GM12878 (cell line): ENCODE measurements around the gene JAML. TPM values are rescaled to one million over a fixed set of nuclear protein-coding genes. Genes with fewer than 3 reads are reported as not detected.
A peak's percentile ranks its signal among the peaks of the same experiment; 100 is the strongest.

ENCODE experiments used
- ATF7 ChIP-seq: fragments of 450-650 bp; IDR thresholded peaks from 2 replicates; pipeline ENCODE4 v1.6.1; 2016; ENCODE audit warnings: low read depth, mild to moderate bottlenecking
- BCL11A ChIP-seq: IDR thresholded peaks from 2 replicates; pipeline ENCODE4 v1.6.1; 2011; ENCODE audit warnings: low read depth, low read length
- CBX5 ChIP-seq: sonication (generic); IDR thresholded peaks from 2 replicates; pipeline ENCODE4 v1.6.1; 2016; ENCODE audit warnings: low read depth, moderate library complexity, mild to moderate bottlenecking, inconsistent platforms
- CHD4 ChIP-seq: fragments of 200-600 bp; sonication (generic); IDR thresholded peaks from 2 replicates; pipeline ENCODE4 v1.6.1; 2016; ENCODE audit warnings: mild to moderate bottlenecking
- HCFC1 ChIP-seq: fragments of 150-350 bp; IDR thresholded peaks from 2 replicates; pipeline ENCODE4 v1.6.1; 2014; ENCODE audit warnings: low read length
- IKZF1 ChIP-seq: fragments of 450-650 bp; conservative IDR thresholded peaks from 2 replicates; pipeline ENCODE4 v1.6.1; 2017; ENCODE audit warnings: antibody characterized with exemption, mild to moderate bottlenecking
- KDM1A ChIP-seq: fragments of 200-600 bp; sonication (generic); IDR thresholded peaks from 2 replicates; pipeline ENCODE4 v1.6.1; 2016; ENCODE audit warnings: borderline replicate concordance
- NFYB ChIP-seq: IDR thresholded peaks from 2 replicates; pipeline ENCODE4 v1.6.1; 2011; ENCODE audit warnings: low read depth, mild to moderate bottlenecking, low read length, improper control_type of control experiment, moderate library complexity; ENCODE audit not compliant: insufficient read depth
- NR2F1 ChIP-seq: fragments of 450-650 bp; conservative IDR thresholded peaks from 2 replicates; pipeline ENCODE4 v1.6.1; 2017; ENCODE audit warnings: mild to moderate bottlenecking
- PAX8 ChIP-seq: fragments of 450-650 bp; IDR thresholded peaks from 2 replicates; pipeline ENCODE4 v1.6.1; 2017; ENCODE audit warnings: mild to moderate bottlenecking, moderate library complexity
- RB1 ChIP-seq: fragments of 450-650 bp; formaldehyde crosslinking; IDR thresholded peaks from 2 replicates; pipeline ENCODE4 v1.6.1; 2017; ENCODE audit warnings: mild to moderate bottlenecking, borderline replicate concordance
- RFX5 ChIP-seq: IDR thresholded peaks from 2 replicates; pipeline ENCODE4 v1.6.1; 2011; ENCODE audit warnings: low read depth, low read length, improper control_type of control experiment
- RUNX3 ChIP-seq: IDR thresholded peaks from 2 replicates; pipeline ENCODE4 v1.6.1; 2012; ENCODE audit warnings: low read length, inconsistent platforms
- SMC3 ChIP-seq: IDR thresholded peaks from 2 replicates; pipeline ENCODE4 v1.6.1; 2011; ENCODE audit warnings: low read length, improper control_type of control experiment, borderline replicate concordance
- SUZ12 ChIP-seq: fragments of 200-600 bp; sonication (generic); IDR thresholded peaks from one replicate; pipeline ENCODE4 v1.6.1; 2018; ENCODE audit warnings: antibody characterized with exemption, mild to moderate bottlenecking; ENCODE audit not compliant: unreplicated experiment
- YY1 ChIP-seq: IDR thresholded peaks from 2 replicates; pipeline ENCODE4 v1.6.1; 2011; ENCODE audit warnings: low read depth, mild to moderate bottlenecking, low read length
- polyA plus RNA-seq, 11 experiments: library from polyadenylated mRNA; depleted of rRNA in 4 of 11; unstranded in 6 of 11; stranded (reverse) in 5 of 11; fragments of >200 nt; fragmentation: Nextera tagmentation in 4 of 11; fragmentation: Illumina TruSeq in 1 of 11; extraction: Ambion mirVana in 4 of 11; extraction: Trizol in 1 of 11; gene quantifications; 1 replicate in 1 of 11; 2 replicates in 10 of 11; pipeline versions ENCODE4 v1.2.1 to v1.2.3, GENCODE V29; 2011 to 2016; ENCODE audit warnings: inconsistent platforms in 2 of 11, missing spikeins in 2 of 11, low read depth in 1 of 11
- total RNA-seq, 4 experiments: library from RNA; depleted of rRNA in 3 of 4; stranded (reverse); fragments of >200 nt in 3 of 4; fragmentation: Illumina TruSeq in 1 of 4; extraction: Trizol in 1 of 4; gene quantifications; 2 replicates each; pipeline versions ENCODE4 v1.2.1 to v1.2.3, GENCODE V29; 2013 to 2021
- TF ChIP-seq, protein P1 (sequence below): fragments of 450-650 bp; IDR thresholded peaks from 2 replicates; pipeline ENCODE4 v1.6.1; 2018; ENCODE audit warnings: borderline replicate concordance, mild to moderate bottlenecking; ENCODE audit not compliant: partially characterized antibody
- TF ChIP-seq, protein P2 (sequence below): fragments of 450-650 bp; IDR thresholded peaks from 2 replicates; pipeline ENCODE4 v1.6.1; 2017; ENCODE audit warnings: antibody characterized with exemption, mild to moderate bottlenecking, moderate library complexity
- TF ChIP-seq, protein P3 (sequence below): IDR thresholded peaks from 2 replicates; pipeline ENCODE4 v1.6.1; 2012; ENCODE audit warnings: improper control_type of control experiment, low read depth, low read length; ENCODE audit not compliant: insufficient replicate concordance
- TF ChIP-seq, protein P4 (sequence below): IDR thresholded peaks from 2 replicates; pipeline ENCODE4 v1.6.1; 2011; ENCODE audit warnings: mild to moderate bottlenecking, low read depth, low read length, moderate library complexity; ENCODE audit not compliant: insufficient replicate concordance

The JAML gene
- total and polyA plus RNA-seq, 10 of the 15 experiments (the other 5 are each of a cell fraction or from before 2014, with no cell fraction given) = 0.60 to 8.1 (median 3.5) TPM

DNA sequence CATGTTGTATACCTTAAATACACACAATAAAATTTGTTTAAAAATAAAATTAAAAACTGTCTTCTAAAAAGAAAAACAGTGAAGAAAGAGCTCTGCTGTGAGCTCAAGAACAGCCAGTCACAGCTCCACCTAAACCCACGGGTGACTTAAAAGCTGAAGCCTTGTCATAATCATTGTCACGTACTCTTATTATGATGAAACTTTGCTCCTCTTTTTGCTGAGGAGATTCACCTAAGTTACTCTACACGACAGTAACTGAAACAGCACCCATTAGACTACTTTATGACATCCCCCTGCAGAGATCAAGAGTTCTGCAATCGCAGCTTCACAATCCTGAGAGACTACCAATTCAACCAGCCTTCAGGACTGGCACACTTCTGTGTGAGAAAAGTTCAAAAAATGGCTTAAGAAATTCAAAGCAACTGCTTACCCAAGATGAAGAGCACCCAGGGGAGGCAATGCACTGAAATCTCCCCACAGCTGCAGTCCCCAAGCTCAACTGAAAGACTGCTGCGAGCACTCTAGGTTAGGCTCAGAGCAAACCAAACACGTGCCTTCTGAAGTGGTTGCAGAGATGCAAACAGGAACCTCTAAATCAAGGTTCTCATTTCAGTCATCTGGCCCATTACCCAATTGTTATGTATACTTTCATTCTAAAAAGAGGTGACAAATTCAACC is at the start of gene JAML (continued):
- TF ChIP-seq RB1 (no peak), BCL11A (no peak), IKZF1 (no peak), ATF7 (no peak; the same call in 1 of the 2 replicates), CHD4 (no peak), YY1 (no peak), KDM1A (no peak), NR2F1 (no peak), PAX8 (no peak), NFYB (no peak), CBX5 (no peak), HCFC1 (no peak), RFX5 (no peak), SUZ12 (no peak), RUNX3 (peak; percentile 74), SMC3 (no peak)
- TF ChIP-seq, protein P1, sequence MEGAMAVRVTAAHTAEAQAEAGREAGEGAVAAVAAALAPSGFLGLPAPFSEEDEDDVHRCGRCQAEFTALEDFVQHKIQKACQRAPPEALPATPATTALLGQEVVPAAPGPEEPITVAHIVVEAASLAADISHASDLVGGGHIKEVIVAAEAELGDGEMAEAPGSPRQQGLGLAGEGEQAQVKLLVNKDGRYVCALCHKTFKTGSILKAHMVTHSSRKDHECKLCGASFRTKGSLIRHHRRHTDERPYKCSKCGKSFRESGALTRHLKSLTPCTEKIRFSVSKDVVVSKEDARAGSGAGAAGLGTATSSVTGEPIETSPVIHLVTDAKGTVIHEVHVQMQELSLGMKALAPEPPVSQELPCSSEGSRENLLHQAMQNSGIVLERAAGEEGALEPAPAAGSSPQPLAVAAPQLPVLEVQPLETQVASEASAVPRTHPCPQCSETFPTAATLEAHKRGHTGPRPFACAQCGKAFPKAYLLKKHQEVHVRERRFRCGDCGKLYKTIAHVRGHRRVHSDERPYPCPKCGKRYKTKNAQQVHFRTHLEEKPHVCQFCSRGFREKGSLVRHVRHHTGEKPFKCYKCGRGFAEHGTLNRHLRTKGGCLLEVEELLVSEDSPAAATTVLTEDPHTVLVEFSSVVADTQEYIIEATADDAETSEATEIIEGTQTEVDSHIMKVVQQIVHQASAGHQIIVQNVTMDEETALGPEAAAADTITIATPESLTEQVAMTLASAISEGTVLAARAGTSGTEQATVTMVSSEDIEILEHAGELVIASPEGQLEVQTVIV = no peak
- TF ChIP-seq, protein P2, sequence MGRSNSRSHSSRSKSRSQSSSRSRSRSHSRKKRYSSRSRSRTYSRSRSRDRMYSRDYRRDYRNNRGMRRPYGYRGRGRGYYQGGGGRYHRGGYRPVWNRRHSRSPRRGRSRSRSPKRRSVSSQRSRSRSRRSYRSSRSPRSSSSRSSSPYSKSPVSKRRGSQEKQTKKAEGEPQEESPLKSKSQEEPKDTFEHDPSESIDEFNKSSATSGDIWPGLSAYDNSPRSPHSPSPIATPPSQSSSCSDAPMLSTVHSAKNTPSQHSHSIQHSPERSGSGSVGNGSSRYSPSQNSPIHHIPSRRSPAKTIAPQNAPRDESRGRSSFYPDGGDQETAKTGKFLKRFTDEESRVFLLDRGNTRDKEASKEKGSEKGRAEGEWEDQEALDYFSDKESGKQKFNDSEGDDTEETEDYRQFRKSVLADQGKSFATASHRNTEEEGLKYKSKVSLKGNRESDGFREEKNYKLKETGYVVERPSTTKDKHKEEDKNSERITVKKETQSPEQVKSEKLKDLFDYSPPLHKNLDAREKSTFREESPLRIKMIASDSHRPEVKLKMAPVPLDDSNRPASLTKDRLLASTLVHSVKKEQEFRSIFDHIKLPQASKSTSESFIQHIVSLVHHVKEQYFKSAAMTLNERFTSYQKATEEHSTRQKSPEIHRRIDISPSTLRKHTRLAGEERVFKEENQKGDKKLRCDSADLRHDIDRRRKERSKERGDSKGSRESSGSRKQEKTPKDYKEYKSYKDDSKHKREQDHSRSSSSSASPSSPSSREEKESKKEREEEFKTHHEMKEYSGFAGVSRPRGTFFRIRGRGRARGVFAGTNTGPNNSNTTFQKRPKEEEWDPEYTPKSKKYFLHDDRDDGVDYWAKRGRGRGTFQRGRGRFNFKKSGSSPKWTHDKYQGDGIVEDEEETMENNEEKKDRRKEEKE = no peak
- TF ChIP-seq, protein P3, sequence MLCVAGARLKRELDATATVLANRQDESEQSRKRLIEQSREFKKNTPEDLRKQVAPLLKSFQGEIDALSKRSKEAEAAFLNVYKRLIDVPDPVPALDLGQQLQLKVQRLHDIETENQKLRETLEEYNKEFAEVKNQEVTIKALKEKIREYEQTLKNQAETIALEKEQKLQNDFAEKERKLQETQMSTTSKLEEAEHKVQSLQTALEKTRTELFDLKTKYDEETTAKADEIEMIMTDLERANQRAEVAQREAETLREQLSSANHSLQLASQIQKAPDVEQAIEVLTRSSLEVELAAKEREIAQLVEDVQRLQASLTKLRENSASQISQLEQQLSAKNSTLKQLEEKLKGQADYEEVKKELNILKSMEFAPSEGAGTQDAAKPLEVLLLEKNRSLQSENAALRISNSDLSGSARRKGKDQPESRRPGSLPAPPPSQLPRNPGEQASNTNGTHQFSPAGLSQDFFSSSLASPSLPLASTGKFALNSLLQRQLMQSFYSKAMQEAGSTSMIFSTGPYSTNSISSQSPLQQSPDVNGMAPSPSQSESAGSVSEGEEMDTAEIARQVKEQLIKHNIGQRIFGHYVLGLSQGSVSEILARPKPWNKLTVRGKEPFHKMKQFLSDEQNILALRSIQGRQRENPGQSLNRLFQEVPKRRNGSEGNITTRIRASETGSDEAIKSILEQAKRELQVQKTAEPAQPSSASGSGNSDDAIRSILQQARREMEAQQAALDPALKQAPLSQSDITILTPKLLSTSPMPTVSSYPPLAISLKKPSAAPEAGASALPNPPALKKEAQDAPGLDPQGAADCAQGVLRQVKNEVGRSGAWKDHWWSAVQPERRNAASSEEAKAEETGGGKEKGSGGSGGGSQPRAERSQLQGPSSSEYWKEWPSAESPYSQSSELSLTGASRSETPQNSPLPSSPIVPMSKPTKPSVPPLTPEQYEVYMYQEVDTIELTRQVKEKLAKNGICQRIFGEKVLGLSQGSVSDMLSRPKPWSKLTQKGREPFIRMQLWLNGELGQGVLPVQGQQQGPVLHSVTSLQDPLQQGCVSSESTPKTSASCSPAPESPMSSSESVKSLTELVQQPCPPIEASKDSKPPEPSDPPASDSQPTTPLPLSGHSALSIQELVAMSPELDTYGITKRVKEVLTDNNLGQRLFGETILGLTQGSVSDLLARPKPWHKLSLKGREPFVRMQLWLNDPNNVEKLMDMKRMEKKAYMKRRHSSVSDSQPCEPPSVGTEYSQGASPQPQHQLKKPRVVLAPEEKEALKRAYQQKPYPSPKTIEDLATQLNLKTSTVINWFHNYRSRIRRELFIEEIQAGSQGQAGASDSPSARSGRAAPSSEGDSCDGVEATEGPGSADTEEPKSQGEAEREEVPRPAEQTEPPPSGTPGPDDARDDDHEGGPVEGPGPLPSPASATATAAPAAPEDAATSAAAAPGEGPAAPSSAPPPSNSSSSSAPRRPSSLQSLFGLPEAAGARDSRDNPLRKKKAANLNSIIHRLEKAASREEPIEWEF = no peak
- TF ChIP-seq, protein P4, sequence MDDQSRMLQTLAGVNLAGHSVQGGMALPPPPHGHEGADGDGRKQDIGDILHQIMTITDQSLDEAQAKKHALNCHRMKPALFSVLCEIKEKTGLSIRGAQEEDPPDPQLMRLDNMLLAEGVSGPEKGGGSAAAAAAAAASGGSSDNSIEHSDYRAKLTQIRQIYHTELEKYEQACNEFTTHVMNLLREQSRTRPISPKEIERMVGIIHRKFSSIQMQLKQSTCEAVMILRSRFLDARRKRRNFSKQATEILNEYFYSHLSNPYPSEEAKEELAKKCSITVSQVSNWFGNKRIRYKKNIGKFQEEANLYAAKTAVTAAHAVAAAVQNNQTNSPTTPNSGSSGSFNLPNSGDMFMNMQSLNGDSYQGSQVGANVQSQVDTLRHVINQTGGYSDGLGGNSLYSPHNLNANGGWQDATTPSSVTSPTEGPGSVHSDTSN = no peak
